A549 (cell line): ENCODE results near the gene PI4K2B.

ENCODE experiments used
- CTCF ChIP-seq: fragments of >200 bp; sonication (Bioruptor Twin); formaldehyde crosslinking; IDR thresholded peaks from 3 replicates; pipeline ENCODE4 v1.5.1; 2016
- EP300 ChIP-seq, 2 experiments: fragments of >200 bp; sonication (Bioruptor Twin); formaldehyde crosslinking; IDR thresholded peaks; 2 replicates in 1 of 2; 3 replicates in 1 of 2; pipeline ENCODE4 v1.6.1; 2016 to 2017
- MAZ ChIP-seq: fragments of 150-350 bp; IDR thresholded peaks from 2 replicates; pipeline ENCODE4 v1.6.1; 2014; ENCODE audit warnings: antibody characterized with exemption, low read depth, low read length, borderline replicate concordance
- REST ChIP-seq: fragments of 200-600 bp; sonication (generic); IDR thresholded peaks from 2 replicates; pipeline ENCODE4 v1.6.1; 2016; ENCODE audit warnings: antibody characterized with exemption, mild to moderate bottlenecking, moderate library complexity
- ZSCAN20 ChIP-seq: fragments of 250-450 bp; sonication (Bioruptor Pico); IDR thresholded peaks from 2 replicates; pipeline ENCODE4 v1.8.0; 2022; ENCODE audit warnings: mild to moderate bottlenecking, moderate library complexity
- TF ChIP-seq, protein P1 (sequence below): IDR thresholded peaks from 2 replicates; pipeline ENCODE4 v1.6.1; 2012; ENCODE audit warnings: low read depth, borderline replicate concordance

DNA sequence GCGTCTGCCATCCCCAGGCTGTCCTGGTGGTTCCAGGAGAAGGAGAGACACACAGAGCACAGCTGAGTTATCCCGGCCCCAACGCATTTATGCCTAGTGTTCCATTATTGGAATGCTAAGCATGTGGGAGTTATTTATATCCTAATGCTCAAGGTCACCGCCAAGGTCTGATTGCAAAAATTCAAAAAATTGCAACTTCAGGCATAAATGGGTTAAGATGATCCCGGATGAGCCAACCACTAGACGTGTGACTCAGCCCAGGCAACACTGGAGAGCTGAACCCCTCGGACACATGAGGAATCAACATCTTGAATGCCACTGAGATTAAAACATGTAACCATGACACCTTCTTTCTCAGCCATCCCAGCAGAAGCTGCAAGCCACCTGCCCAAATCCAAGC lies 74.9 kb downstream of the PI4K2B start:
- TF ChIP-seq CTCF (no peak), EP300 (IDR thresholded peaks at IDR 0.05) (no peak), REST (no peak), MAZ (no peak), ZSCAN20 (CRISPR knock-in tag) (no peak)
- TF ChIP-seq, protein P1, sequence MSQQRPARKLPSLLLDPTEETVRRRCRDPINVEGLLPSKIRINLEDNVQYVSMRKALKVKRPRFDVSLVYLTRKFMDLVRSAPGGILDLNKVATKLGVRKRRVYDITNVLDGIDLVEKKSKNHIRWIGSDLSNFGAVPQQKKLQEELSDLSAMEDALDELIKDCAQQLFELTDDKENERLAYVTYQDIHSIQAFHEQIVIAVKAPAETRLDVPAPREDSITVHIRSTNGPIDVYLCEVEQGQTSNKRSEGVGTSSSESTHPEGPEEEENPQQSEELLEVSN = no peak
